Liver (tissue), 9 donors: ENCODE results near the gene SH3BP5L. TPM values are rescaled to one million over a fixed set of nuclear protein-coding genes. Genes with fewer than 3 reads are reported as not detected.
A peak's percentile ranks its signal among the peaks of the same experiment; 100 is the strongest.

Experiments
- DNase-seq: peaks from one replicate; pipeline ENCODE4 v3.0.0-alpha.2; 2017; ENCODE audit warnings: low spot score
- H3K27ac ChIP-seq, 2 donors: one replicate each; pipeline ENCODE4 v1.7.0; 2013; ENCODE audit warnings: inconsistent platforms in 2 of 2, low read length in 2 of 2, control low read depth in 1 of 2, low read depth in 1 of 2, mild to moderate bottlenecking in 1 of 2
- H3K27me3 ChIP-seq, 4 donors: one replicate each; pipeline versions ENCODE4 v1.6.1 to v1.7.0; 2013; ENCODE audit warnings: low read length in 3 of 4, inconsistent platforms in 1 of 4, mild to moderate bottlenecking in 1 of 4, moderate library complexity in 1 of 4; ENCODE audit not compliant: control insufficient read depth in 4 of 4, insufficient read depth in 4 of 4
- H3K36me3 ChIP-seq, 4 donors: one replicate each; pipeline versions ENCODE4 v1.6.1 to v1.7.0; 2013; ENCODE audit warnings: low read length in 3 of 4, mild to moderate bottlenecking in 3 of 4, low read depth in 1 of 4, moderate library complexity in 1 of 4; ENCODE audit not compliant: control insufficient read depth in 4 of 4, insufficient read depth in 3 of 4
- H3K4me1 ChIP-seq, 4 donors: one replicate each; pipeline versions ENCODE4 v1.6.1 to v1.7.0; 2013; ENCODE audit warnings: low read length in 3 of 4, mild to moderate bottlenecking in 3 of 4, moderate library complexity in 1 of 4; ENCODE audit not compliant: control insufficient read depth in 4 of 4, insufficient read depth in 4 of 4
- H3K4me3 ChIP-seq, 3 donors: one replicate each; pipeline versions ENCODE4 v1.6.1 to v1.7.0; 2013; ENCODE audit warnings: low read length in 3 of 3, control low read depth in 1 of 3, low read depth in 1 of 3, mild to moderate bottlenecking in 1 of 3
- H3K9ac ChIP-seq, 2 donors: one replicate each; pipeline ENCODE4 v1.7.0; 2013; ENCODE audit warnings: low read length in 2 of 2, mild to moderate bottlenecking in 2 of 2, moderate library complexity in 2 of 2, control low read depth in 1 of 2, low read depth in 1 of 2
- H3K9me3 ChIP-seq, 4 donors: one replicate each; pipeline versions ENCODE4 v1.6.1 to v1.7.0; 2013; ENCODE audit warnings: low read length in 3 of 4; ENCODE audit not compliant: control insufficient read depth in 4 of 4
- ATF3 ChIP-seq: IDR thresholded peaks from 2 replicates; pipeline ENCODE4 v1.6.1; 2016; ENCODE audit warnings: antibody characterized with exemption
- EGR1 ChIP-seq, 2 donors: IDR thresholded peaks; 2 replicates each; pipeline ENCODE4 v1.6.1; 2016 to 2018; ENCODE audit warnings: antibody characterized with exemption in 2 of 2, low read depth in 2 of 2
- FOXA2 ChIP-seq: IDR thresholded peaks from 2 replicates; pipeline ENCODE4 v1.6.1; 2016; ENCODE audit warnings: antibody characterized with exemption
- GABPA ChIP-seq, 2 donors: IDR thresholded peaks in 1 of 2; conservative IDR thresholded peaks in 1 of 2; 2 replicates each; pipeline ENCODE4 v1.6.1; 2016; ENCODE audit warnings: antibody characterized with exemption in 2 of 2, mild to moderate bottlenecking in 1 of 2, moderate library complexity in 1 of 2
- HNF4A ChIP-seq, 2 donors: conservative IDR thresholded peaks; 2 replicates each; pipeline ENCODE4 v1.6.1; 2016; ENCODE audit warnings: antibody characterized with exemption in 2 of 2, mild to moderate bottlenecking in 2 of 2
- HNF4G ChIP-seq: IDR thresholded peaks from 2 replicates; pipeline ENCODE4 v1.6.1; 2016; ENCODE audit warnings: antibody characterized with exemption
- JUND ChIP-seq, 2 donors: IDR thresholded peaks; 2 replicates each; pipeline ENCODE4 v1.6.1; 2016; ENCODE audit warnings: antibody characterized with exemption in 2 of 2
- NR2F2 ChIP-seq: IDR thresholded peaks from 2 replicates; pipeline ENCODE4 v1.6.1; 2016; ENCODE audit warnings: antibody characterized with exemption
- RAD21 ChIP-seq, 2 donors: IDR thresholded peaks; 2 replicates each; pipeline ENCODE4 v1.6.1; 2016; ENCODE audit warnings: antibody characterized with exemption in 2 of 2, mild to moderate bottlenecking in 2 of 2
- REST ChIP-seq: IDR thresholded peaks from 2 replicates; pipeline ENCODE4 v1.6.1; 2016; ENCODE audit warnings: antibody characterized with exemption, mild to moderate bottlenecking
- RXRA ChIP-seq, 2 donors: IDR thresholded peaks; 2 replicates each; pipeline ENCODE4 v1.6.1; 2017 to 2018; ENCODE audit warnings: antibody characterized with exemption in 2 of 2, mild to moderate bottlenecking in 1 of 2
- SP1 ChIP-seq: IDR thresholded peaks from 2 replicates; pipeline ENCODE4 v1.6.1; 2018; ENCODE audit warnings: antibody characterized with exemption, mild to moderate bottlenecking
- TAF1 ChIP-seq: conservative IDR thresholded peaks from 2 replicates; pipeline ENCODE4 v1.6.1; 2016; ENCODE audit warnings: antibody characterized with exemption, mild to moderate bottlenecking
- YY1 ChIP-seq: IDR thresholded peaks from 2 replicates; pipeline ENCODE4 v1.6.1; 2016; ENCODE audit warnings: antibody characterized with exemption, mild to moderate bottlenecking
- WGBS: extraction: QIAGEN DNeasy Blood & Tissue Kit; methylation state at CpG from one replicate; pipeline ENCODE4 v1.1.7; 2013; 5-methylcytosine and 5-hydroxymethylcytosine counted together
- polyA plus RNA-seq, 2 donors: library from polyadenylated mRNA; stranded (reverse) in 1 of 2; unstranded in 1 of 2; fragments of 200-250 nt in 1 of 2; fragments of >200 nt in 1 of 2; fragmentation: Nextera tagmentation in 1 of 2; extraction: Ambion mirVana in 1 of 2; gene quantifications; one replicate each; pipeline versions ENCODE4 v1.2.1 to v1.2.3, GENCODE V29; 2013 to 2015
- total RNA-seq, 2 donors: library from RNA; depleted of rRNA; stranded (reverse); fragments of >200 nt; gene quantifications; one replicate each; pipeline ENCODE4 v1.2.3, GENCODE V29; 2014
- TF ChIP-seq, protein P1 (sequence below): IDR thresholded peaks from 2 replicates; pipeline ENCODE4 v1.6.1; 2016; ENCODE audit warnings: antibody characterized with exemption
- TF ChIP-seq, protein P2 (sequence below): fragments of 150-350 bp; IDR thresholded peaks from 2 replicates; pipeline ENCODE4 v1.5.1; 2017; ENCODE audit warnings: improper control_type of control experiment, low read depth, low read length; ENCODE audit not compliant: missing input control
- donor health status: healthy.
- donor health status: healthy.
- donor health status: healthy.
- donor health status: healthy.
- donor health status: healthy.

The SH3BP5L gene
- total and polyA plus RNA-seq, 4 donors, result 1.5 to 16.4 (median 12.4) TPM

- no peak for DNase-seq
- peak overlapping the region in 1 of 2 donors; percentile 13 for H3K27ac ChIP-seq
- WGBS, result 33% methylated on average over 3 of the region's 3 CpGs
Observed at GRCh38 chr1:248828845-248829244, 3.1 kb upstream of the SH3BP5L start.

More at GRCh38 chr1:248828845-248829244, 3.1 kb upstream of the SH3BP5L start:
- no peak overlapping the region for H3K4me3 ChIP-seq
- H3K27me3 ChIP-seq, result no peaks in the 10 kb centered on the region
- no peak overlapping the region for H3K9ac ChIP-seq
- H3K9me3 ChIP-seq, result no peaks in the 10 kb centered on the region
- H3K36me3 ChIP-seq, result peaks cover 0 to under 1% (median 0%) of the 10 kb centered on the region in 4 donors
- H3K4me1 ChIP-seq, result peaks cover 6 to 26% (median 19%) of the 10 kb centered on the region in 4 donors
- peak; percentile 39 to 50 for TF ChIP-seq RXRA (IDR thresholded peaks at IDR 0.05)
- no peak for TF ChIP-seq TAF1
- peak; percentile 49 to 61 for TF ChIP-seq JUND (IDR thresholded peaks at IDR 0.05)
- TF ChIP-seq, protein P1, sequence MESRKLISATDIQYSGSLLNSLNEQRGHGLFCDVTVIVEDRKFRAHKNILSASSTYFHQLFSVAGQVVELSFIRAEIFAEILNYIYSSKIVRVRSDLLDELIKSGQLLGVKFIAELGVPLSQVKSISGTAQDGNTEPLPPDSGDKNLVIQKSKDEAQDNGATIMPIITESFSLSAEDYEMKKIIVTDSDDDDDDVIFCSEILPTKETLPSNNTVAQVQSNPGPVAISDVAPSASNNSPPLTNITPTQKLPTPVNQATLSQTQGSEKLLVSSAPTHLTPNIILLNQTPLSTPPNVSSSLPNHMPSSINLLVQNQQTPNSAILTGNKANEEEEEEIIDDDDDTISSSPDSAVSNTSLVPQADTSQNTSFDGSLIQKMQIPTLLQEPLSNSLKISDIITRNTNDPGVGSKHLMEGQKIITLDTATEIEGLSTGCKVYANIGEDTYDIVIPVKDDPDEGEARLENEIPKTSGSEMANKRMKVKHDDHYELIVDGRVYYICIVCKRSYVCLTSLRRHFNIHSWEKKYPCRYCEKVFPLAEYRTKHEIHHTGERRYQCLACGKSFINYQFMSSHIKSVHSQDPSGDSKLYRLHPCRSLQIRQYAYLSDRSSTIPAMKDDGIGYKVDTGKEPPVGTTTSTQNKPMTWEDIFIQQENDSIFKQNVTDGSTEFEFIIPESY, result no peak
- TF ChIP-seq SP1, result peak; percentile 33
- TF ChIP-seq REST, result no peak
- peak in 1 of 2 donors; percentile 9 for TF ChIP-seq HNF4A (conservative IDR thresholded peaks at IDR 0.05)
- TF ChIP-seq GABPA (IDR thresholded peaks at IDR 0.05 in 1 of 2, conservative IDR thresholded peaks at IDR 0.05 in 1 of 2), result peak in 1 of 2 donors; percentile 56
- no peak for TF ChIP-seq ATF3
- TF ChIP-seq EGR1 (IDR thresholded peaks at IDR 0.05; ENCODE audit: low read depth in 2 of 2), result no peak
- TF ChIP-seq FOXA2, result peak; percentile 30
- TF ChIP-seq YY1, result peak; percentile 33
- TF ChIP-seq, protein P2, sequence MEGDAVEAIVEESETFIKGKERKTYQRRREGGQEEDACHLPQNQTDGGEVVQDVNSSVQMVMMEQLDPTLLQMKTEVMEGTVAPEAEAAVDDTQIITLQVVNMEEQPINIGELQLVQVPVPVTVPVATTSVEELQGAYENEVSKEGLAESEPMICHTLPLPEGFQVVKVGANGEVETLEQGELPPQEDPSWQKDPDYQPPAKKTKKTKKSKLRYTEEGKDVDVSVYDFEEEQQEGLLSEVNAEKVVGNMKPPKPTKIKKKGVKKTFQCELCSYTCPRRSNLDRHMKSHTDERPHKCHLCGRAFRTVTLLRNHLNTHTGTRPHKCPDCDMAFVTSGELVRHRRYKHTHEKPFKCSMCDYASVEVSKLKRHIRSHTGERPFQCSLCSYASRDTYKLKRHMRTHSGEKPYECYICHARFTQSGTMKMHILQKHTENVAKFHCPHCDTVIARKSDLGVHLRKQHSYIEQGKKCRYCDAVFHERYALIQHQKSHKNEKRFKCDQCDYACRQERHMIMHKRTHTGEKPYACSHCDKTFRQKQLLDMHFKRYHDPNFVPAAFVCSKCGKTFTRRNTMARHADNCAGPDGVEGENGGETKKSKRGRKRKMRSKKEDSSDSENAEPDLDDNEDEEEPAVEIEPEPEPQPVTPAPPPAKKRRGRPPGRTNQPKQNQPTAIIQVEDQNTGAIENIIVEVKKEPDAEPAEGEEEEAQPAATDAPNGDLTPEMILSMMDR, result no peak
- peak in 1 of 2 donors; percentile 7 for TF ChIP-seq RAD21 (IDR thresholded peaks at IDR 0.05)
- no peak for TF ChIP-seq HNF4G
- TF ChIP-seq NR2F2, result peak; percentile 27
